K562 (cell line): ENCODE results near the gene NPAS2. TPM values are rescaled to one million over a fixed set of nuclear protein-coding genes. Genes with fewer than 3 reads are reported as not detected.

Source experiments
- EWSR1 ChIP-seq: fragments of 450-650 bp; IDR thresholded peaks from 2 replicates; pipeline ENCODE4 v1.6.1; 2018; ENCODE audit warnings: borderline replicate concordance, mild to moderate bottlenecking, low read depth, moderate library complexity; ENCODE audit not compliant: partially characterized antibody
- FOXP1 ChIP-seq: sonication (generic); formaldehyde crosslinking; IDR thresholded peaks from 2 replicates; pipeline ENCODE4 v1.8.0; 2022; ENCODE audit warnings: mild to moderate bottlenecking, missing genetic modification reagents
- GATAD2B ChIP-seq: fragments of 450-650 bp; IDR thresholded peaks from 2 replicates; pipeline ENCODE4 v1.6.1; 2017; ENCODE audit warnings: mild to moderate bottlenecking, borderline replicate concordance
- HOXB6 ChIP-seq: fragments of 250-450 bp; sonication (Bioruptor Pico); IDR thresholded peaks from 2 replicates; pipeline ENCODE4 v1.5.1; 2022; ENCODE audit warnings: mild to moderate bottlenecking, borderline replicate concordance
- LCOR ChIP-seq: sonication (generic); formaldehyde crosslinking; IDR thresholded peaks from 2 replicates; pipeline ENCODE4 v1.8.0; 2022; ENCODE audit warnings: mild to moderate bottlenecking, missing genetic modification reagents
- MAZ ChIP-seq, 2 experiments: fragments of 450-650 bp in 1 of 2; sonication (generic) in 1 of 2; formaldehyde crosslinking; IDR thresholded peaks in 1 of 2; conservative IDR thresholded peaks in 1 of 2; 2 replicates each; pipeline versions ENCODE4 v1.4.0 to v1.5.0; 2020; ENCODE audit warnings: mild to moderate bottlenecking in 1 of 2, missing genetic modification reagents in 1 of 2
- MEF2A ChIP-seq: IDR thresholded peaks from 2 replicates; pipeline ENCODE4 v1.6.1; 2011; ENCODE audit warnings: low read depth, mild to moderate bottlenecking, low read length, moderate library complexity; ENCODE audit not compliant: control insufficient read depth
- POLR2AphosphoS2 ChIP-seq: IDR thresholded peaks from 2 replicates; pipeline ENCODE4 v1.6.1; 2012; ENCODE audit warnings: low read length, improper control_type of control experiment
- SMARCA4 ChIP-seq: fragments of 450-650 bp; IDR thresholded peaks from 2 replicates; pipeline ENCODE4 v1.6.1; 2016
- SNIP1 ChIP-seq: fragments of 450-650 bp; IDR thresholded peaks from 2 replicates; pipeline ENCODE4 v1.7.1; 2017; ENCODE audit warnings: low read depth, mild to moderate bottlenecking
- ZC3H11A ChIP-seq: IDR thresholded peaks from 2 replicates; pipeline ENCODE4 v1.6.1; 2012; ENCODE audit warnings: low read depth, low read length, improper control_type of control experiment
- ZNF197 ChIP-seq: fragments of 200-800 bp; sonication (Bioruptor generic); IDR thresholded peaks from 2 replicates; pipeline ENCODE4 v1.6.1; 2016; ENCODE audit warnings: low read depth, missing genetic modification characterization, missing compliant biosample characterization
- ZNF3 ChIP-seq: fragments of 250-450 bp; sonication (Bioruptor Pico); IDR thresholded peaks from 2 replicates; pipeline ENCODE4 v1.5.0; 2021; ENCODE audit warnings: mild to moderate bottlenecking, moderate library complexity
- ZNF830 ChIP-seq: fragments of 250-450 bp; sonication (Bioruptor Pico); IDR thresholded peaks from 2 replicates; pipeline ENCODE4 v1.5.0; 2021; ENCODE audit warnings: mild to moderate bottlenecking
- polyA plus RNA-seq, 8 experiments: library from polyadenylated mRNA; depleted of rRNA in 4 of 8; stranded (reverse) in 5 of 8; unstranded in 3 of 8; fragments of >200 nt; fragmentation: Nextera tagmentation in 2 of 8; fragmentation: Illumina TruSeq in 1 of 8; extraction: Ambion mirVana in 2 of 8; extraction: Trizol in 1 of 8; gene quantifications; 2 replicates each; pipeline versions ENCODE4 v1.2.1 to v1.2.3, GENCODE V29; 2011 to 2014; ENCODE audit warnings: inconsistent platforms in 1 of 8, missing spikeins in 1 of 8
- total RNA-seq, 7 experiments: library from RNA; depleted of rRNA in 6 of 7; stranded (reverse); fragments of >200 nt in 6 of 7; fragmentation: Illumina TruSeq in 2 of 7; extraction: Trizol in 2 of 7; gene quantifications; 2 replicates each; pipeline versions ENCODE4 v1.2.1 to v1.2.3, GENCODE V29; 2011 to 2021; ENCODE audit warnings: low replicate concordance in 1 of 7
- TF ChIP-seq, protein P1 (sequence below): fragments of 450-650 bp; IDR thresholded peaks from 2 replicates; pipeline ENCODE4 v1.6.1; 2017; ENCODE audit warnings: antibody characterized with exemption
- TF ChIP-seq, protein P2 (sequence below): sonication (generic); formaldehyde crosslinking; IDR thresholded peaks from 2 replicates; pipeline ENCODE4 v1.8.1; 2023; ENCODE audit warnings: missing genetic modification reagents, mild to moderate bottlenecking, borderline replicate concordance
- TF ChIP-seq, protein P3 (sequence below): fragments of 450-650 bp; IDR thresholded peaks from one replicate; pipeline ENCODE4 v1.6.1; 2018; ENCODE audit warnings: mild to moderate bottlenecking, moderate library complexity; ENCODE audit not compliant: partially characterized antibody

Gene NPAS2
- total and polyA plus RNA-seq, 9 of the 15 experiments (the other 6 are each of a cell fraction or from before 2014, with no cell fraction given): 0.06 to 0.29 (median 0.07) TPM; not detected in 5

DNA sequence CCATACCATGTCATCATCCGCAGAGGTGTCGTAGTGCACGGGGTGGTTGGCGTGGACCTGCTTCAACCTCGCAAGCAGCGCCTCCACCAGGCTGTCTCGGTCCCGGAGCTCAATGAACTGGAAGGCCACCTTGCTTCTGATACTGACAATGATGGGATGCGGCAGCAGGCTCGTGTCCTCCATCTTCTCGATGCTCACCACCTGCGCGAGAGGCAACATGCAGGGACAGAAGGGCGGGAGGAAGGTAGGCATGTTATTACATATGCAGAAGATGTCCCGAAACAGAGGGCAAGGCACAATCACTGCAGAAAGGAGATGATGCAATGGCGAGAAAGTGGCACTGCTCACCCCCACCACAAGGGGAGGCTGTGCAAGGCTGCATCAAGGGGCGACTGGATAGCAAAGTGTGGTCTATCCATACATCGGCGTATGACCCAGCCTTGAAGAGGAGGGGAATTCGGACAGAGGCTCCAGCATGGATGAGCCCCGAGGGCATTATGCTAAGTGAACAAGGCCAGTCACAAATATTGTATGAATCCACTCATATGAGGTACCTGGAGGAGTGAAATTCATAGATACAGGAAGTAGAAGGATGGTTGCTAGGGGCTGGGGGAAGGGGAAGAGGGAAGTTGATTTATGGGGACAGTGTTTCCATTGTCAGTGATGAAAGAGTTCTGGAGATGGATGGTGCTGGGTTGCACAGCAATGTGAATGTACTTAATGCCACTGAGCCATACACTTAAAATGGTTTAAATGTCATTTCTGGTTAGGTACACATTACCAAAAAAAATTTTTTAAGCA, 218.7 kb downstream of the NPAS2 start (continued):
- TF ChIP-seq ZNF197 (no peak), ZNF3 (CRISPR knock-in tag) (no peak), HOXB6 (CRISPR knock-in tag) (no peak), ZNF830 (CRISPR knock-in tag) (no peak), FOXP1 (CRISPR knock-in tag) (no peak), SMARCA4 (0 out of 2 replicates have a peak, but pooled peaks have one; percentile 27), POLR2AphosphoS2 (no peak), MEF2A (no peak), MAZ (CRISPR knock-in tag; conservative IDR thresholded peaks at IDR 0.05 in 1 of 2, IDR thresholded peaks at IDR 0.05 in 1 of 2) (no peak), LCOR (CRISPR knock-in tag) (no peak), SNIP1 (no peak), ZC3H11A (no peak), EWSR1 (no peak), GATAD2B (no peak)
- TF ChIP-seq, protein P1, sequence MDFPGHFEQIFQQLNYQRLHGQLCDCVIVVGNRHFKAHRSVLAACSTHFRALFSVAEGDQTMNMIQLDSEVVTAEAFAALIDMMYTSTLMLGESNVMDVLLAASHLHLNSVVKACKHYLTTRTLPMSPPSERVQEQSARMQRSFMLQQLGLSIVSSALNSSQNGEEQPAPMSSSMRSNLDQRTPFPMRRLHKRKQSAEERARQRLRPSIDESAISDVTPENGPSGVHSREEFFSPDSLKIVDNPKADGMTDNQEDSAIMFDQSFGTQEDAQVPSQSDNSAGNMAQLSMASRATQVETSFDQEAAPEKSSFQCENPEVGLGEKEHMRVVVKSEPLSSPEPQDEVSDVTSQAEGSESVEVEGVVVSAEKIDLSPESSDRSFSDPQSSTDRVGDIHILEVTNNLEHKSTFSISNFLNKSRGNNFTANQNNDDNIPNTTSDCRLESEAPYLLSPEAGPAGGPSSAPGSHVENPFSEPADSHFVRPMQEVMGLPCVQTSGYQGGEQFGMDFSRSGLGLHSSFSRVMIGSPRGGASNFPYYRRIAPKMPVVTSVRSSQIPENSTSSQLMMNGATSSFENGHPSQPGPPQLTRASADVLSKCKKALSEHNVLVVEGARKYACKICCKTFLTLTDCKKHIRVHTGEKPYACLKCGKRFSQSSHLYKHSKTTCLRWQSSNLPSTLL: no peak
- TF ChIP-seq, protein P2, sequence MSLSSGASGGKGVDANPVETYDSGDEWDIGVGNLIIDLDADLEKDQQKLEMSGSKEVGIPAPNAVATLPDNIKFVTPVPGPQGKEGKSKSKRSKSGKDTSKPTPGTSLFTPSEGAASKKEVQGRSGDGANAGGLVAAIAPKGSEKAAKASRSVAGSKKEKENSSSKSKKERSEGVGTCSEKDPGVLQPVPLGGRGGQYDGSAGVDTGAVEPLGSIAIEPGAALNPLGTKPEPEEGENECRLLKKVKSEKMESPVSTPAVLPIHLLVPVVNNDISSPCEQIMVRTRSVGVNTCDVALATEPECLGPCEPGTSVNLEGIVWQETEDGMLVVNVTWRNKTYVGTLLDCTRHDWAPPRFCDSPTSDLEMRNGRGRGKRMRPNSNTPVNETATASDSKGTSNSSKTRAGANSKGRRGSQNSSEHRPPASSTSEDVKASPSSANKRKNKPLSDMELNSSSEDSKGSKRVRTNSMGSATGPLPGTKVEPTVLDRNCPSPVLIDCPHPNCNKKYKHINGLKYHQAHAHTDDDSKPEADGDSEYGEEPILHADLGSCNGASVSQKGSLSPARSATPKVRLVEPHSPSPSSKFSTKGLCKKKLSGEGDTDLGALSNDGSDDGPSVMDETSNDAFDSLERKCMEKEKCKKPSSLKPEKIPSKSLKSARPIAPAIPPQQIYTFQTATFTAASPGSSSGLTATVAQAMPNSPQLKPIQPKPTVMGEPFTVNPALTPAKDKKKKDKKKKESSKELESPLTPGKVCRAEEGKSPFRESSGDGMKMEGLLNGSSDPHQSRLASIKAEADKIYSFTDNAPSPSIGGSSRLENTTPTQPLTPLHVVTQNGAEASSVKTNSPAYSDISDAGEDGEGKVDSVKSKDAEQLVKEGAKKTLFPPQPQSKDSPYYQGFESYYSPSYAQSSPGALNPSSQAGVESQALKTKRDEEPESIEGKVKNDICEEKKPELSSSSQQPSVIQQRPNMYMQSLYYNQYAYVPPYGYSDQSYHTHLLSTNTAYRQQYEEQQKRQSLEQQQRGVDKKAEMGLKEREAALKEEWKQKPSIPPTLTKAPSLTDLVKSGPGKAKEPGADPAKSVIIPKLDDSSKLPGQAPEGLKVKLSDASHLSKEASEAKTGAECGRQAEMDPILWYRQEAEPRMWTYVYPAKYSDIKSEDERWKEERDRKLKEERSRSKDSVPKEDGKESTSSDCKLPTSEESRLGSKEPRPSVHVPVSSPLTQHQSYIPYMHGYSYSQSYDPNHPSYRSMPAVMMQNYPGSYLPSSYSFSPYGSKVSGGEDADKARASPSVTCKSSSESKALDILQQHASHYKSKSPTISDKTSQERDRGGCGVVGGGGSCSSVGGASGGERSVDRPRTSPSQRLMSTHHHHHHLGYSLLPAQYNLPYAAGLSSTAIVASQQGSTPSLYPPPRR (CRISPR knock-in tag): no peak
- TF ChIP-seq, protein P3, sequence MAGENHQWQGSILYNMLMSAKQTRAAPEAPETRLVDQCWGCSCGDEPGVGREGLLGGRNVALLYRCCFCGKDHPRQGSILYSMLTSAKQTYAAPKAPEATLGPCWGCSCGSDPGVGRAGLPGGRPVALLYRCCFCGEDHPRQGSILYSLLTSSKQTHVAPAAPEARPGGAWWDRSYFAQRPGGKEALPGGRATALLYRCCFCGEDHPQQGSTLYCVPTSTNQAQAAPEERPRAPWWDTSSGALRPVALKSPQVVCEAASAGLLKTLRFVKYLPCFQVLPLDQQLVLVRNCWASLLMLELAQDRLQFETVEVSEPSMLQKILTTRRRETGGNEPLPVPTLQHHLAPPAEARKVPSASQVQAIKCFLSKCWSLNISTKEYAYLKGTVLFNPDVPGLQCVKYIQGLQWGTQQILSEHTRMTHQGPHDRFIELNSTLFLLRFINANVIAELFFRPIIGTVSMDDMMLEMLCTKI: no peak
